Activated naive CD4-positive, alpha-beta T cell treated with Interleukin-2 at 50 U/mL for 16 hours (primary cell): ENCODE data around the gene NUP155.
A peak's percentile ranks its signal among the peaks of the same experiment; 100 is the strongest.
"Not testable (repeated sequence)": the region's sequence is repeated elsewhere in the genome, so short reads cannot be mapped to it uniquely, and the experiment has no call there.

Source experiments
- DNase-seq: peaks from one replicate; pipeline ENCODE4 v3.0.0-alpha.2; 2020

Gene NUP155

DNA sequence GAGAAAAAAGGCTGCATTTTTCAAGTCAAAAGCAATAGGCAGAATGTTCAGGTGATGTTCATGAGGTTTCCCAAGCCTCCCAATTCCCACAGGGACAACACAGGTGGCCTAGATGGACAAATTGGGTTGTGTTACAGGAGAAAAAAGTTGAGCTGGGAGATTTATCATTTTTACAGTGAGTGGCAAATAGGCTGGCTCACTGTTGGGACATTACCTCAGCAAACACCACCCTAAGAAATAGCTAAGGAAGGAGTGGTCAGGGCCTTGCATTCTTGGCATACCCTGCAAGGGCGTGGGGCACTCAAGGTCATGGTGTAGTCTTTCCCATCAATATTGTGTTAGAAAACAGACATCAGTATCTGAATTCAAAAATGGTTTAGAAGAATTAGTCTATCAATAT, 98.4 kb downstream of the NUP155 start:
- no peak for DNase-seq

DNA sequence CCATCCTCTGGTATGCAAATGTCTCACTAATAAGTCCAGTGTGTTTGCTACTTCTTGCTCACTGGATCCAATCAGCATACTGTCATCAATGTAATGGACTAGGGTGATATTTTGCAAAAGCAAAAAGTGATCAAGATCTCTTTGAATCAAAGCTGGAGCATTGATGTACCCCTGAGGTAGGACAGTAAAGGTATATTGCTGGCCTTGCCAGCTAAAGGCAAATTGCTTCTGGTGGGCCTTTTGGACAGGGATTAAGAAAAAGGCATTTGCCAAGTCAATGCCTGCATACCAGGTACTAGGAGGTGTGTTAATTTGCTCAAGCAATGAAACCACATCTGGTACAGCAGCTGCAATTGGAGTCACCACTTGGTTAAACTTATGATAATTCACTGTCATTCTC, 102.8 kb downstream of the NUP155 start:
- DNase-seq = not testable (repeated sequence)

DNA sequence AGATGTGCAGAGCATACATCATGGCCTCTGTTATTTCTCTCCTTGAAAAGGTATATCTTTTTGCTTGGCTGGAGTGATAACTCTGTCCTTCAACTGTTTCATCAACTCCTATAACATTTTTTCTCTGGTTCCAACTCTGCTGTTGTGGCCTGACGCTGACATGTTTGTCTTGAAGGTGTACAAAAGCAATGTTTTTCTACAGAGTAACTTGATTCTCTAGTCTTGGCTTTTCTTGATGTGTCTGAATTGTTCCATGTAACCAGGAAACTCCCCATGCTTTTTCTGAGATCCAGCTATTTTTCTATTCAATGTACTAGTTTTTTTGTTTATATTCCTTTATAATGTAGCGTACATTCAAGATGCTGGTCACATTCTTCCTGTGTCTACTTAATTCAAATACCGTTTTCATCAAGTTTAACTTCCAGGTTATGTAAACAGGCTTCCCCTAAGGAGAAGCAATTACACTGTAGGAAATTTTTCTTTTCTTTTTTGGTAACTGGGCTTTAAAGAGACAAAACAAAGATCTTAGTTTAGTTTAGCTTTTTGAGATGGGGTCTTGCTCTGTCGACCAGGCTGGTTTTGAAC, 115.0 kb downstream of the NUP155 start:
- DNase-seq = no peak

DNA sequence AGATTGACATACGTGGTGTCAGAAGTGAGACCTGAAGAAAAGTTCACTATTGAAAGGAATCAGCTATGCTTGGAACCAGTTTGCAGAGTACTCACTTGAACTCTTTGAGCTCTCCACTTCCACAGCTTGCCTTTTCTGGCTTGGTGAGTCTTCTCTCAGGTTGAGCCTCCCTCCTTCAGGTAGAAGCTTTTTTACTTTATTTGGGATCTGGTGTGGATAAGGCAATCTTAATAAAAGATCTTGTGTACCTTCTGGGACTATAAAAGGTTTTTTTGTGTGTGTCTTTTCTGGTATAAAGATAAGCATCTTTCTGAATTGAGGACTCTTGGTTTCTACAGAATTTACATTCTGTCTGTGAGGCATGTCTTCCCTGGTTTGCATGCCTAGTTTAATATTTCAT, 116.3 kb downstream of the NUP155 start:
- no peak for DNase-seq

DNA sequence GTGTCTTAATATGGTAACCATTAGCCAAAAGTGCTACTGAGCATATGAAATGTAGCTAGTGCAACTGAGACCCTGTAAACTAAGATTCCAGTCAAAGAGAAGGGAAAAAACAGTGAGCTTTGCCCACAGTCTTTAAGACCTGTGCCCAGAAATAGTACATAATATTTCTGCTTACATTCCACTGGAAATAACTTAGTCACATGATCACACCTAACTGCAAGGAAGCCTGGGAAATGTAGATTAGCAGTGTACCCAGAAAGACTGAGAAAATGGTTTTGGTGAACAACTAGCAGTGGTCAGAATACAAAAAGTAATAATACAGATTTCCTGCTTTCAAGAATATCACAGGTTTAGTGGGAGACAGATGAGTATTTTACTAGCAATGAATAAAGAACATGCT, 119.2 kb downstream of the NUP155 start:
- no peak for DNase-seq

DNA sequence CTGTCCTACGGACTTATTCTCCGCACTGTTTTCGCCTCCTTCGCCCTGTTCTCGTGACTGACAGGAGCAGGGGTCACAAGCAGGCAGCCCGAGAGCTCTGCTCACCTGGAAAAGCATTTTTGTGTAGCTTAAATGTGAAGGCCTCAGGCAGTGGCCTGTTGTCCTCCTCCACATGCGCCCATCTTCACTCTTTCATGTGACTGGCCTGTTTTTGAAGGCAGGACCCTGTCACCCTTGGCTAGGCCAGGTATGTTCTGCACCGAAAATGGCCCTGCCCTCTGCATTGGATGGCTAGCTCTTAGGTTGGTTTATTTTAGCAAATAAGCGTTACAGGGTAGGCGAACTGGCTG, 121.1 kb downstream of the NUP155 start:
- DNase-seq = no peak

DNA sequence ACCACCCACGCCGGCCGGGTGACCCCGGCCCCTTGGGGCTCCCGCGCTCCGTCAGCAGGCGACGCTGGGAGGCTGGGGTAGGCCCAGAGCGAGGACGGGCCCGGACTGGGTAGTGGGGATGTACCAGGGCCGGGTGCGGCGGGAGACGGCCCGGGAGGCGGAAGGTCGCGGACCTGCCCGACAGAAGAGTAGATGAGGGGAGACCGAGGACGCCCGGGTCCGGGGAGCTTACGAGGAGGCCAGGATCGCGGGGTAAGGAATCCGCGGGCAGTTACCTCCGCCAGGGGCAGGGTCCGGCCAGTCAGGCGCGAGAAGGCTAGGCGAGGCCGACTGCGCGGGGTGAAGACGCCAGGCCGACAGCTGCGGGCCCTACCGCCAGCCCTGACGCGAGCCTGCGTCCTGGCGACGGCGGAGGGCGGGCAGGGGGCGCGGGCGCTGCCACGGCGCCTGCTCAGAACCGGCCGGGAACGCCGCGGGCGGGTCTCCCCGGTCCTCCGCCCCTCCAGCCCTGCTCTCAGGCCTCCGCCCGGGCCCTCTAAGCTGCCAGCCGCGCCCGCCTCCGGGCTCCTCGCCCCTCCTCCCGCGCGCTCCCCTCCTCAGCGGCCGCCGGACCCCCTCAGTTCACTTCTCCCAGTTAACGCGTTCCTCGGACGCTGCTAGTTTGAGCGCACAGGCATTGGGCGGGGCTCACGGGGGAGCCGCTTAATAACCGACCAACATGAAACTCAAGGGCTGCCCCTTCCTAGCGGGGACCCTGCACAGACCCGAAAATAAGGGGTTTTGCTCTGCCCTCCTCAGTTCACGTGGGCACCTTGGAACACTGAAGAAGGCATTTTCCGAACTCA, 121.7 kb downstream of the NUP155 start, which contains the start of gene CPLANE1:
CPLANE1 (minus strand) TSS at position 407 of the 845 bp plus-strand sequence. CDS start 1,678 bp downstream, outside the sequence.
- peak; percentile 60 for DNase-seq

DNA sequence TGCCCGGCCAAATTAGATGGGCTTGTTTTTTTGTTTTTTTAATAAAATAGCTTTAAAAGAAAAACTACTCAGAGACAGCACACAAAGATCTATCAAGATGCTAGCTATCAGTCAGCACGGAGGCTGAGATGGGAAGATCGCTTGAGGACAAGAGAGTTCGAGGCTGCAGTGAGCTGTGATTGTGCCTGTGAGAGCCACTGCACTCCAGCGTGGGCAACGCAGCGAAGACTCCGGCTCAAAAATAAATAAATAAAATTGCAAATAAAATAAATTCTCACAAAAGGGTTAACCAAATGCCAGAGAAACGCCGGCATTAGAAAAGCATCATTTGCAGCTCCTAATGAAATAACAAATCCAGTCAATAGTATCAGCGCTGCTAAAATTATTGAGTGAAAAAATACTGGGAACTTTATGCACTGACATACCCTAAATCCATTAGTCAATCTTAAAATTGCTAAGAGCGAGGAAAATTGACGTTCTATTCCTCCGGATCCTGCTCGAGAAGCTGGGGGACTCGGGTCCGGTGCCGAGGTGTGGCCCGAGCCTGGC, 122.4 kb downstream of the NUP155 start:
- DNase-seq = no peak

DNA sequence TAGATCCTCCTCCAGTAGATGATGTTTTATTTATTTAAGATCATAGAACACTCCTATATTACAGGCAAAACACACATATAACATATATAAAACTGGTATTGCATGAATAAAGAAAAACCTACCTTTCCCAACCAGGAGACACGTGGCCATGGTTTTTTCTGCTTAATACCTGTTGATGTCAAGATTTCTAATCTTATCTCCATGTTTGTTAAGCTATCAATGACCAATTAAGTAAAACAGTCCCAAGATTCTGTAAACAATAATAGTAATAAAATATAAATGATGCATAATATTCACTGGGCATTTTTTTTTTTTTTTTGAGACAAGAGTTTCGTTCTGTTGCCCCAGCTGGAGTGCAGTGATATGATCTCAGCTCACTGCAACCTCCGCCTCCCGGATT, 123.4 kb downstream of the NUP155 start:
- no peak for DNase-seq

DNA sequence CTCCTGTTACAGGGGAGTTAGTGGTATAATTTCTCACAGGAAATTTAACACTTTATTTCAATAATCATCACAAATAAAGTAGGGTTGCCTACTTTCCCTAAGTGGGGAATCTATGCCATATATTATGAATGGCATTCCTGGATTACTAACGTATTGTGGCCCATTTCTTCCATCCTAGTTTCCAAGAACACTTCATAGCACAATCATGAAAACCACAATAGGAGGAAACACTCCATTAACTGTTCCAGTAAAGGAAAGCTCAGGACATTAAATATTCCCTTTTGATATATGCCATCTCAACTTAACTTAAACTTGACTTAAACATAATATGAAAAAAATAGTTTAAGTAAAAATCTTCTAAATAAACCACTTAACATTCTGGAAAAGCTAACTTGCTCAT, 123.9 kb downstream of the NUP155 start:
- no peak for DNase-seq
